IPS-NIHi11 (cell line): ENCODE data around the gene GP2.

ENCODE experiments used
- DNase-seq: peaks from one replicate; pipeline ENCODE4 v3.0.0; 2012; ENCODE audit warnings: mixed read lengths, low spot score

GP2 gene

DNA sequence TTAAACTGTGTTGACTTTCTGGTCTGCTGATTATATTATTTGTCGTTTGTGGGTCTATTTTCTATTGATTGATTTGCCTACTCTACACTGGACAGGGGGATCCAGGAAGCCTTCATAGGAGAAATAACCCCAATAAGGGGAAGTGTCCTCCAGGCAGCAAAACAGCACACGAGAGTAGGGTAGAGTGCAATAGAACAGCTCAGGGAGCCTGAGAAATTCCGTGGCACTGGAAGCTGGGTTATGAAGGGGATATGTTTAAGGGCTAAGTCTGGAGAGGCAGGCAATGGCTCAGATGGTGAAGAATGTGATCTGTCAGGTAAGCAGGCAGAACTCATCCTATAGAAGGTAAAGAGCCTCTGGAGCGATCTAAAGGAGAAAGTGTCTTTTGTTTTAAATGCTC is 20.9 kb downstream of the GP2 start:
- DNase-seq, result peak; percentile 12

GRCh38 chr16:20303012-20303411 is 24.3 kb downstream of the GP2 start:
- DNase-seq, result no peak

DNA sequence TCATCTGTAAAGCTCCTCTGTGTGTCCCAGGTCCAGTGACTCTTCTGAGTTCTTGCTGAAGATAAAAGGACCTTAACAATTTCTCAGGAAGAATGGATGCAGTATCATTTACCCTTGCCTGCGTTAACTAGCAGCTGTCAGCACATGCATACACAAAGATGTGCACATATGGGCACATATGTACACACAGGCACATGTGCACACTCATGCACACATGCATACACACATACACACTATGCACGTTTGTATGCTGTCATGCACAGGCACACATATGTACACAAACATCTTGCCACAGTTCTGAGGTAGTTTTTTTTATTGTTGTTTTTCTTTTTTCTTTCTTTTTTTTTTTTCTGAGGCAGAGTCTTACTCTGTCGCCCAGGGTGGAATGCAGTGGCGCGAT is 24.9 kb downstream of the GP2 start:
- no peak for DNase-seq

GRCh38 chr16:20301840-20302239 is 25.5 kb downstream of the GP2 start:
- DNase-seq, result no peak

DNA sequence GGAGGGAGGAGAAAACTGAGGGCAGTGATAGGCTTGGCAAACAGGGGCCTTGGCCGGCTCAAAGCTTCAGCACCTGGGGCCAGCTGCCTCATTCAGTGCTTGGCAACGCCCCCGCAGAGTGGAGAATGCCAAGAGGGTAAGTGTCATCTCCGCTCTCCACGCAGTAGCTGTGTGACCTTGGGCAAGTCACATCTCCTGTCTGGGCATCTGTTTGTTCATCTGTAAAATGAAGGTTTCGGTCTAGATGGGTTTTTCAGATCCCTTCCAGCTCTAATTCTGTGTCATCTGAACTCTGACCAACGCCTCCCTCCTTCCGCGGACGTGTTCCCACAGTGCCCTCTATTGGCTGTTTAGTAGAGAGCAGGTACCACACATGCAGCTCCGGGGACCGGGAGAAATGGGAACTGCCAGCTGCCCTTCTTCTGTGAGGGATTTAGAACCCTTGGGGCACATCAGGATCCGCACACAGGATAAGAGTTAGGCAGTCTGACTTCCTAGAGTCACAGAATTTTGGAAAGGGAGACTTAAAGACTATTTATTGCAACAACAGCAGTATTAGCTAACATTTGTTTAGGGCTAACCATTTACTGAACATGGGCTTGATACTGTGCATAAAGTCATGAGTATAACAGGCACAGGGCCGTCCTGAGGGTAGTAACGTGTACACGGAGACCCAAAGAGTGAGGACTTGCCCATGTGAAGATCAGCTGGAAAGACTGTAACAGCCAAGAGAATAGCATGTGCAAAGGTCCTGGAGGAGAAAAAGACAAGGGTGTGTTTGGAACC is 26.8 kb downstream of the GP2 start:
- DNase-seq, result peak; percentile 83

- no peak for DNase-seq
Measured at GRCh38 chr16:20298452-20298851, 28.9 kb downstream of the GP2 start.

DNA sequence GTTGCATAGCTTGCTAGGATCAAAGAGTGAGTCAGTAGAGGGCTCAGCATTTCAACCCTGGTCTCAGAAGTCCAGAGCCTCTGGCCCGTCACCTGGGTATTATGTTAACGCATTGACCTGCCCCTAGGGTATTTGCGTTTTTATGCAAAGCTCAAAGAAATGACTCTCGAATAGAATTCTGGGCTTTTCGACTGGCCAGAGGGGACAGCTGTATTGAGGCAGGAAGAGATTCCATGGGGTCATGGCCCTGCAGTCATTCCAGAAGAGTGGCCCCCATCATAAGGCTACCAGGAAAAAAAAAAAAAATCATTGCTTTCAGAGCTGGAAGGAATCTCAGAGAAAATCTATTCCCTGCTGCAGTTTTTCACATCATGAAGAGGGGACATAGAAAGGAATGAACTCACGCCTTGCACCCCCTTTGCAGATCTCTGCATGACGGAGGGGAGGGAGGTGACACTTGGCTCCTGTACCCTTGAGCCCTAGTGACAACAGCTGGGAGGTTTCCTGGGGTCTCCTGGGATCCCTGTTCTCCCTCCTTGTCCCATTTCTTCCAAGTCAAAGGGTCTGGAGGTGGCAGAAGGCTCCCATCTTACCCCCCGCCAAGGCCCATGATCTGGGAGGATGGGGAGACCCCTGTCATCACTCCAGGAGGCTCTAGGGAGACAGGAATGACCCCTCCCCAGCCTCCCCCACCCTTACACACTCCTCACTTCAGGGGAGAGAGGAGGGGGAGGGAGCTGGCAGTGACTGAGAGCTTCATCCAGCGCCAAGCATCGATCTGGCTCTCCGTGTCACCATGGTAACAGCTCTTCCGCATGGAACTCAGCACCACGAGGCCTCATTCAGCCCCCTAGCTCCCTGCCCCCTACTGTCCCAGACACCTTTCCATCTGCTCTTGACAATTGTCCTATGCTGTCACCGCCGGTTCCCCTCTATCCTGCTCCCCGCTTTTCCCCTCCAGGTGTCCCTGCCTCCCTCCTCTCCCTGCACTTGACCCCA is 35.8 kb downstream of the GP2 start:
- DNase-seq, result peak; percentile 13

GRCh38 chr16:20289571-20289970 is 37.7 kb downstream of the GP2 start:
- DNase-seq, result no peak

- DNase-seq, result peak; percentile 19
Measured at GRCh38 chr16:20285993-20286499, 41.3 kb downstream of the GP2 start.

- DNase-seq, result no peak
Measured at GRCh38 chr16:20280259-20280658, 47.1 kb downstream of the GP2 start.

GRCh38 chr16:20271893-20272292 is 55.4 kb downstream of the GP2 start:
- DNase-seq, result no peak

GRCh38 chr16:20268409-20268808 is 58.9 kb downstream of the GP2 start:
- no peak for DNase-seq

DNA sequence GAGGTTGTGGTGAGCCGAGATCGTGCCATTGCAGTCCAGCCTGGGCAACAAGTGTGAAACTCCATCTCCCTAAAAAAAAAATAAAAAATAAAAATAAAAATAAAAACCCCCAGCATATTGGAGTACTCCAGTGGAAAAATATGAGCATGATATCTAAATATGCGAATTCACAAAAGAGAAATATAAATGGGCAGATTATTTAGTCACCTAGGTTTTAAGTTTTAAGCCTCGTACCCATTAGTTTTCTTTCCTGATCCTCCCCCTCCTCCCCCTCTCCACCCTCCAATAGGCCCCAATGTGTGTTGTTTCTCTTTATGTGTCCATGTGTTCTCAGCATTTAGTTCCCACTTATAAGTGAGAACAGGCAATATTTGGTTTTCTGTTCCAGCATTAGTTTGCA is 62.3 kb downstream of the GP2 start:
- DNase-seq, result no peak

DNA sequence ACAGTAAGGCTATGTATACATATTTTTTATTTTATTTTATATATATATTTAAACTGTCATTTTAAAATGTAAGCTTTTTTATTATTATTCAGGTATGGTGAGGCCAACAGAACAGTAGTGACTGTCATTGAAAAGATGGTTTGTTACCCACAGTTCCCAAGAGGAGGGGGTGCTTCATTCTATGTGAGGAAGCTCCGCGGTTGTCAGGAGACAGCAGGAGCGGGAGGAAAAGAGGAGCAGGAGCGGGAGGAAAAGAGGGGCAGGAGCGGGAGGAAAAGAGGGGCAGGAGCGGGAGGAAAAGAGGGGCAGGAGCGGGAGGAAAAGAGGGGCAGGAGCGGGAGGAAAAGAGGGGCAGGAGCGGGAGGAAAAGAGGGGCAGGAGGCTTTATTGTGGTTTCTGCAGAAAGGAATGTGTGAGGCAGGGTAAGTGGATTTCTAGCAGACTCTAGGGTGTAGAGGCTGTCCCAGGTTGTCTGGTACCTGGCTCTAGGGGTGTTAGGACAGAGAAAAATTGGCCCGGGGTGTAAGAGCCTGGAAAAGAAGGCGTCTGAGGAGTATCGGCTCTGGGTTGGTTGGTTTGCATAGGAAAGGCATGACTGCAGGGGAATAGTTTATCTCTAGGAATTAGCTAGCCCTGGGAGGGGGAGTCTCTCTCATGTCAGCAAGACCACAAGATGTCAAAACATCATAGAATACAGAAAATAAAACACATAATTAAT is 64.0 kb downstream of the GP2 start:
- DNase-seq, result no peak

- no peak for DNase-seq
Measured at GRCh38 chr16:20262248-20262647, 65.1 kb downstream of the GP2 start.

DNA sequence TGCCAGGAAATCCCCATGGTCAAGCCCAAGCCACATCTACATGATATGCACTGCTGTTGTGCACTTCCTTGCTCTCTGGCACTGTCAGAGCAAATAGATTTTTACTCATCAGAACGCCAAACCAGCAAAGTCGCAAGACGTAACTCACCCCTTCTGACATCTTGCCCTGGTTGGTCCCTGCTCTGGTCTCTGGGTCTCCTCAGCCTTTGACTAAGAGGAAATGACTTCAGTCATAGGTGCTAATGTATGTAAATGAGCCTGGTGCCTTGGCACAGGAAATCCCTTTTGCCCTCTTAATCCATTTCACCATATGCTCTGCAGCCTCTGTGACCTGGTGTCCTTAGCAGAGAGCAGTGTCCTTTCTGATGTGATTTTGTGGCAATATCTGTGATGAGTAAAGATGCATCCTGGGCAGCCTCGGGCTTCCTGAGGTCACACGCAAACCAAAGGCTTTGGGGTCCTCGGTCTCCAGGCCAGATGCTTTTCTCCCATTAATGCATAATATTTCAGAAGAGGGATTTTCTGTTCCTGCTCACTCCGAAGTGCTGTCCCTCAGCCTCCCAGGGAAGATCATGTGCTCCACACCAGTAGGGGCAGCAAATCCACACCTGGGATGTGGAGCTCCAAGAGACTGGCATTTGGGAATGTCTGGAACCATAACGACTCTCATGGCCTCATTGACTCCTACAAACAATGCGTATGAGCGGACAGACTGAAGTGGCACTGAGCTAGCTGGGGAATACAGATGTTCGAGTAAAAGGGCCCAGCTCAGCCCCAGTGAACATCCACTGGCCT is 66.9 kb downstream of the GP2 start:
- no peak for DNase-seq
